Kidney epithelial cell (primary cell): ENCODE results near the gene SOS2. TPM values are rescaled to one million over a fixed set of nuclear protein-coding genes. Genes with fewer than 3 reads are reported as not detected.

ENCODE experiments used
- DNase-seq: peaks from one replicate; pipeline ENCODE4 v3.0.0-alpha.2; 2010; ENCODE audit warnings: low read depth
- H3K27me3 ChIP-seq: 2 replicates; pipeline ENCODE4 v1.6.0; 2011; ENCODE audit warnings: low read length; ENCODE audit not compliant: control insufficient read depth, insufficient read depth
- H3K36me3 ChIP-seq: 2 replicates; pipeline ENCODE4 v1.5.1; 2011; ENCODE audit warnings: low read length; ENCODE audit not compliant: control insufficient read depth, insufficient read depth
- H3K4me3 ChIP-seq: 2 replicates; pipeline ENCODE4 v1.5.1; 2011; ENCODE audit warnings: low read depth, mild to moderate bottlenecking, control low read depth, low read length
- total RNA-seq: library from RNA; depleted of rRNA; stranded (reverse); fragments of >200 nt; gene quantifications from 2 replicates; pipeline ENCODE4 v1.2.3, GENCODE V29; 2015
- TF ChIP-seq, protein P1 (sequence below): IDR thresholded peaks from 2 replicates; pipeline ENCODE4 v1.5.1; 2011; ENCODE audit warnings: mild to moderate bottlenecking, moderate library complexity, low read length, control low read depth, inconsistent platforms; ENCODE audit not compliant: insufficient read depth, poor library complexity, severe bottlenecking

SOS2 gene
- total RNA-seq, 1 donor from 2014 or later: 26.3 TPM

DNA sequence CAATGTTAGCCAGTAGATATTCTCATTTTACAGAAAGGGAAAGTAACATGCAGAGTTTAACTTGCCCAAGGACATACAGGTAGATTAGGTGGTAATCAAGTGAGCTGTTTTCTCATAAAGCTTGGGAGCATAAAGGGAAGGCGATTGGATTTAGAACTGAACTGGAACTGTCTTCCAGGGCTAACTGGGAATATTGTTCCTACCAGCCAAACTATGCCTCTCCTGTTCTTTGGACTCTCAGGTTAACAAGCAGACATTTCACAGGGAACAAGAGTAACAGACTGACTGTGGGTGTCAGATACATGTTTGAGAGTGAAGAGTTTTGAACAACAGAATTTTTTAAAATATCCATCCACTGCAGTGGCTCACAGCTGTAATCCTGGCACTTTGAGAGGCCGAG is 130.6 kb downstream of the SOS2 start:
- TF ChIP-seq, protein P1, sequence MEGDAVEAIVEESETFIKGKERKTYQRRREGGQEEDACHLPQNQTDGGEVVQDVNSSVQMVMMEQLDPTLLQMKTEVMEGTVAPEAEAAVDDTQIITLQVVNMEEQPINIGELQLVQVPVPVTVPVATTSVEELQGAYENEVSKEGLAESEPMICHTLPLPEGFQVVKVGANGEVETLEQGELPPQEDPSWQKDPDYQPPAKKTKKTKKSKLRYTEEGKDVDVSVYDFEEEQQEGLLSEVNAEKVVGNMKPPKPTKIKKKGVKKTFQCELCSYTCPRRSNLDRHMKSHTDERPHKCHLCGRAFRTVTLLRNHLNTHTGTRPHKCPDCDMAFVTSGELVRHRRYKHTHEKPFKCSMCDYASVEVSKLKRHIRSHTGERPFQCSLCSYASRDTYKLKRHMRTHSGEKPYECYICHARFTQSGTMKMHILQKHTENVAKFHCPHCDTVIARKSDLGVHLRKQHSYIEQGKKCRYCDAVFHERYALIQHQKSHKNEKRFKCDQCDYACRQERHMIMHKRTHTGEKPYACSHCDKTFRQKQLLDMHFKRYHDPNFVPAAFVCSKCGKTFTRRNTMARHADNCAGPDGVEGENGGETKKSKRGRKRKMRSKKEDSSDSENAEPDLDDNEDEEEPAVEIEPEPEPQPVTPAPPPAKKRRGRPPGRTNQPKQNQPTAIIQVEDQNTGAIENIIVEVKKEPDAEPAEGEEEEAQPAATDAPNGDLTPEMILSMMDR: no peak
- no peaks in the 10 kb centered on the region for H3K27me3 ChIP-seq
- no peak overlapping the region for H3K4me3 ChIP-seq
- H3K36me3 ChIP-seq: no peaks in the 10 kb centered on the region
- DNase-seq: no peak

DNA sequence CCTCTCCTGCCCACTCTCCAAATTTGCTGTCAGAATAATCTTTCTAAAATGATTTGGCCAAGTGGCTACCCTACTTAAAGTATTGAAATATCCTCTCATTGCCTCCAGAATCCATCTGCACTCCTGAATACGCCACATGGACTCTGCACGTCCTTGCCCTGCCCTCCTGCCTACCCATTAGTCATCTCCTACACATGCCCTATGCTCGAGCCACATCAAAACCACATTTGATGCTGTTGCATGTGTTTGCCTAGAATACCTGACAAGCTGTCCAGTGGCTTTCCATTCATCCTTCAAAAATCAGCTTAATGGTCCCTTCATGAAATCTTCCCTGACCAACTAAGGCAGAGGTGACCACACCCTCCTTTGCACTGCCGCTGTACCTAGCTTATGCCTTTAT is 132.0 kb downstream of the SOS2 start:
- DNase-seq: no peak
- TF ChIP-seq, protein P1: no peak
- no peak overlapping the region for H3K4me3 ChIP-seq
- no peaks in the 10 kb centered on the region for H3K27me3 ChIP-seq
- H3K36me3 ChIP-seq: no peaks in the 10 kb centered on the region

DNA sequence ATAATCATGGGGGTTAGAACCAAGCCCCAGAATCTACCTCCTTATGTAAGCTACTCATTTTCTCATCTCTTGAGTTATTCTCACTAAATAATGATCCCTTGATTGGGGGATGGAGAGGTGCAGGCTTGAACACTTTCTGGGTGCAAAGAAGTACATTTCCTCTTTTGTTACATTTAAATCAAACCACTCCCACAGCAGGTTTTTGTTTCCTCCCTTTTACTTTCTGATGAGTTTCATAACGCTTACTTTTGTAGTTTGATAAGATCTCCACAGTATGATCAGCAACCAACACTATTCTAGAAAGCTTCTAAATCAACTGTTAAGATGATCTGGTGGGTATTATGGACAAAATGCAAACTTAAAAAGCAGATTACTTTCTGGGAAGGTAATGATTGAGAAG is 135.5 kb downstream of the SOS2 start:
- no peaks in the 10 kb centered on the region for H3K27me3 ChIP-seq
- no peaks in the 10 kb centered on the region for H3K36me3 ChIP-seq
- TF ChIP-seq, protein P1: no peak
- no peak overlapping the region for H3K4me3 ChIP-seq
- no peak for DNase-seq

DNA sequence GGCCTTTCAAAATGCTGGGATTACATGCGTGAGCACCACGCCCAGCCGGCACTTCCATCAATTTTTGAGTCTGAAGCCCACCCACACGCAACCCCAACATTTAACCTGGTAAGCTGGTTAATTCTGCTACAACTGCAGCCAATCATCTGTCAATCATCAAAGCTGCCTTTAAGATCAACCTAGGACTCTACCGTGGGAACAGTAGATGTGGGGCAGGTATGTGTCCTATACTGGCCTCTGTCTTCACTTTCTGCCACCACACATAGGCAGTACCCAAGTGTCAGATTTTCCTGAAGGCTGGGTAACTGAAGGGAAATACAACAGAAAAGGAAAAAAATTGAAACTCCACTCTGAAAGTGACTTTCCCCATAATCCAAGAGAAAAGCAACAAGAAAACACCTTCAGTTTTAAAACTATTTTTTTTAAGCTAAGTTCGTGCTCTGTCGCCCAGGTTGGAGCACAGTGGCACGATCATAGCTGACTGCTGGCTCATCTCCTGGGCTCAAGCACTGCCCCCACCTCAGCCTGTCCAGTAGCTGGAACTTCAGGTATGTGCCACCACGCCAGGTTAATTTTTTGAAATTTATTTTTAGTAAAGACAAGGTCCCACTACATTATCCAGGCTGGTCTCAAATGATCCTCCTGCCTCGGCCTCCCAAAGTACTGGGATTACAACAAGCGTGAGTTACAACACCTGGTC is 137.2 kb downstream of the SOS2 start:
- DNase-seq: no peak
- TF ChIP-seq, protein P1: no peak
- H3K4me3 ChIP-seq: no peak overlapping the region
- no peaks in the 10 kb centered on the region for H3K36me3 ChIP-seq
- no peaks in the 10 kb centered on the region for H3K27me3 ChIP-seq

DNA sequence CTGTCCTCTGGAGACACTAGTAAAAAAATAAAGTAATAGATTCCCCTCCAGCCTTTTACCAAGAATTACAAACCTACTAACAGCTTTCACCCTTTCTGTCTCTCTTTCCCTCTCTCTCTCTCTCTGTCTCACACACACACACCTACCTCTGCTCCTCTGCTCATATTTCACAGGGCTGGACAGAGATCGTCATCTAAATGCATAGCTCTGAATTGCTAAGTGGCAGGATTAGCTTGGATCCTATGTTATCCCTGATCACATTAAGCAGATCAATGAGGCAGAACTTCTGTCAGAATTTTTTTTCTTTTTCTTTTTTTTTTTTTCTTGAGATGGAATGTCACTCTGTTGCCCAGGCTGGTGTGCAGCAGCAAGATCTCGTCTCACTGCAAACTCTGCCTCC is 137.9 kb downstream of the SOS2 start:
- H3K4me3 ChIP-seq: no peak overlapping the region
- no peaks in the 10 kb centered on the region for H3K36me3 ChIP-seq
- no peak for DNase-seq
- TF ChIP-seq, protein P1: no peak
- H3K27me3 ChIP-seq: no peaks in the 10 kb centered on the region

DNA sequence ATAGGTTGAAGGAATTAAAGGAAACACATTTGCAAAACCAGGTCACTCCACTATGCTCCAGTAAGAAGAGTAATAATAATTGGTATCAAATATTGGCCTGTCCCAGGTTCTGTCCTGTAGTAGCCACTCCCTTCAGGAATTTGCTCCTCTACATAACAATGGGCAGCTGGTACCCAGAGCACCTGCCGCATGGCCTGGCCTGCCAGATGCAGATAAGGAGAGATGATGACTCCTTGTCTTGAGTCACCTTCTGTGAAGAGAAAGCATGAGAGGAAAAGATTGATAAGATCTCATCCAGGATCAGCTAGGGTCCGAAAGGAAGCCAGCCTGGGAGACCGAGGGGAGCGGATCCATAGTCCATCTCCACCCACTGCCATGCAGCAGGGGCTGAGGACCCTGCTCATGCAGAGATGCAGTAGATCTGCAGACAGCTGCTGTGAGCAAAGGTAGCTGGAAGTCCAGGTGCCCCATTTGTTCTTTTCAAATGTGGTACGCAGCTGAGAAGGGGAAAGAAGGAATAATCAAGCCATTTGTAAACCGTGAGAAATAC is 139.3 kb downstream of the SOS2 start:
- Histone ChIP-seq H3K4me3 (no peak overlapping the region), H3K27me3 (no peaks in the 10 kb centered on the region), H3K36me3 (no peaks in the 10 kb centered on the region)
- no peak for DNase-seq
- TF ChIP-seq, protein P1: no peak
